Skeletal muscle cell (primary cell): ENCODE results near the gene NEU2.
"Not testable (repeated sequence)": the region's sequence is repeated elsewhere in the genome, so short reads cannot be mapped to it uniquely, and the experiment has no call there.

Source experiments
- DNase-seq: peaks from one replicate; pipeline ENCODE4 v3.0.0-alpha.2; 2010; ENCODE audit warnings: low read depth
- H3K4me3 ChIP-seq: 2 replicates; pipeline ENCODE4 v1.5.1; 2011; ENCODE audit warnings: low read depth, mild to moderate bottlenecking, control low read depth, low read length, moderate library complexity

Gene NEU2

GRCh38 chr2:233007739-233008138 lies 24.7 kb upstream of the NEU2 start:
- no peak overlapping the region for H3K4me3 ChIP-seq
- DNase-seq = no peak

DNA sequence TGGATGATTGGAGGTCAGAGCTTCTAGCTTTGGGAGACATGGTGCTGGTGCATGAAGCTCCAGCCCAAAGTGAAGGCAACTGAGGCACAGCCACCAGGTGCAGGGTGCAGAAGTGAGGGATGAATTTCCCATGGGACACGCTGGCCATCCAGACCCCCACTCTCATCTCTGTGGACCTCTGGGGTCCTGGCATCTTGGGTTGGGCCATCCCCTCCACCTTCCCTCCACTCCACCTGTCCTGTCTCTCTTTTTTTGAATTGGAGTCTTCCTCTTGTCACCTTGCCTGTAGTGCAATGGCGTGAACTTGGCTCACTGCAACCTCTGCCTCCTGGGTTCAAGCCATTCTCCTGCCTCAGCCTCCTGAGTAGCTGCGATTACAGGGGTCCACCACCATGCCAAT lies 22.8 kb upstream of the NEU2 start:
- no peak for DNase-seq
- no peak overlapping the region for H3K4me3 ChIP-seq

DNA sequence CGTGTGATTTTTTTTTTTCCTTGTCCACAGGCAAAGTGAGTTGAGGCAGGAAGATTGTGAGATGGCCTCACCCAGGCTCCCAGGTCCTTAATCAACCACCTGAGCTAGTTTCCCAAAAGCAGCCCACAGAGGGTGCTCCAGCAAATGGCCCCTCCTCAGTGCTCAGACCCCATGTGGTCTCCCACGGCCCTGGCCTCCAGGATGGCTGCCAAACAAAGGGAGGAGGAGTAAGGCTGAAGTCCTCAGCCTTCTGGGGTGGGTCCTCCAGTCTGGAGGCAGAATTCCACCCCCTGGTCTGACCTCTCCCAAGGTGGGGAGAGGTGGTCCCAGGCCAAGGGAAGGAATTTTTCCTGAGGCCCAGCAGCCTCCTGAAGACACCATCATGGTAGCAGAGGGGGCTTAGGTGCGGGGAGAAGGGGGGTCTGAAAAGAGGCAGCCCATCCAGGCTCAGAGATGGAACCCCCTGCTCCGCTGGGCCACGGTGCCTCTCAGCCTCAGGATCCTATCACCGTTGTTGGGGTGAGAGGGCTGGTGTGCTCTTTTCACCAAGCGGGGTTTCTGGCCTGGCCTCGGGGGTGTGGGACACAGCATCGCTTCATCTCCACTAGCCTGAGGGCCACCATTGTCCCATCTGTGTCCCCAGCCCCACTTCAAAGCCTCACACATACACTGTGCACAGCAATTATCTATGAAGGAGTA lies 21.8 kb upstream of the NEU2 start:
- no peak overlapping the region for H3K4me3 ChIP-seq
- no peak for DNase-seq

DNA sequence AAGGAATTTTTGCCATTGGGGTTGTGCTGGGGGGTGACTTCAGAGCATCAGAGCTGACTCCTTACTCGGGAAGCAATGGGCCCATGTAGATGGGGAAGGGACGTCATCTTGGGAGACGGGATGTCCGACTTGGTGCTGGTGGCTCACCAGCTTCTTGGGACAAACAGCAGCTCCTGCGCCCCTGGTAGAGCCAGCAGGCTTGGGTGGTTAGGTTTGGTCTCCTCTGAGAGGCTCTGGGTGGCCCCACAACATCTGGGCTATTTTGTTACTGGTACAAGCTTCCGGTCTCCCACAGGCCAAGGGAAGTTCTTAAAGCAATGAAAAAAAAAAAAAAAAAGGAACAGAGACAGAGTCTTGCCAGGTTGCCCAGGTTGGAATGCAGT lies 21.2 kb upstream of the NEU2 start:
- no peak overlapping the region for H3K4me3 ChIP-seq
- no peak for DNase-seq

DNA sequence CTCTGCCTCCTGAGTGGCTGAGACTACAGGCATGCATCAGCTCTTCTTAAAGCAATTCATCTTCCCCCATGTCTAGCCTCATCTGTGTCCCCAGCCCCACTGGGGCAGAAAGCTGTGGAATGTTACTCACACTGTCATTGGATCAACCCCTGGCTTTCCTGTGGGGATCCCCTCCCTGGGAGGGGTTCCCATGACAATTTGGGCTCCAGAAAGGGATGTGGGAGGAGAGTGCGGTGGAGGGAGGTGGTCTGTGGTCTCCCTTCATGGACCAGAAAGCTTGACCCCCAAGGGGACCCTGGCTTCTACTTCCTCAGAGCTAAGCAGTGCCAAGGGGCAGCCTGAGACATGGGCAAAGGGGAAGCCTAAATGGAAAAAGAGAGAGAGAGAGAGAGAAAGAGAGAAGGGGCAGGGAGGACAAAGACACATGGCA lies 20.8 kb upstream of the NEU2 start:
- DNase-seq = no peak
- no peak overlapping the region for H3K4me3 ChIP-seq

DNA sequence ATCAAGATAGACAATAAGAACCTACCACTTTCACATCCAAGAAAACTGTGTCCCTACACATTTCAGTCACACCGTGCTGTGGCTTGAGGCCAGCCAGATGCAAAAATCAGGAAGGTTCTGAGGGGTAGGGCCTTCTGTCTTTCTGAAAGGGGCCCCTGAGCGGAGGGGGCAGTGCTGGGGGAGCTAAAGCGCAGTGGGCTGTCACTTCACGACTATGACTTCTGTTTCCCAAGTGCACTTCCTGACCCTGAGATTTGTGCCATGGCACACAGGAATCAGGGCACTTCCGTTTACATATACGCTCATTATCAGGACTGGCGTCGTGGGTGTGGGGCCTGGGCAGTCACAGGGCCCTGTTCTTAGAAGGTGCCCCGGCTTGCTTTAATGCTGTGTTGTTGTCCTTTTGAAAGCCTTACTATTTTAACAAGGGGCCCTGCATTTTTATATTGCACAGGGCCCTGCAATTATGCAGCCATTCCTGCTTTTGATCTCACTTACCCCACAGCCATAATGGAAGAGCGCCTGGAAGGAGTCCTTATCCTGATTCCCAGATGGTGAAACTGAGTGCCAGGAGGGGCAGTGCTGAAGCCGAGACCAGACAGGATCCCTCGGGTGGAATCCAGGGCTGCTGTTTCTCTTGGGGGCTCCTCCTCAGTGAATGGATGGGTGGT lies 20.0 kb upstream of the NEU2 start:
- DNase-seq = no peak
- H3K4me3 ChIP-seq = no peak overlapping the region

GRCh38 chr2:233013027-233013461 lies 19.4 kb upstream of the NEU2 start, which contains the start of gene NGEF:
TSS of gene NGEF (minus strand) at chr2:233013256. CDS start at chr2:232974890, 38,366 bp downstream.
- no peak for DNase-seq
- no peak within 1 kb of the TSS for H3K4me3 ChIP-seq

- H3K4me3 ChIP-seq = no peak overlapping the region
- no peak for DNase-seq
Observed at GRCh38 chr2:233013650-233014049, 18.8 kb upstream of the NEU2 start.

DNA sequence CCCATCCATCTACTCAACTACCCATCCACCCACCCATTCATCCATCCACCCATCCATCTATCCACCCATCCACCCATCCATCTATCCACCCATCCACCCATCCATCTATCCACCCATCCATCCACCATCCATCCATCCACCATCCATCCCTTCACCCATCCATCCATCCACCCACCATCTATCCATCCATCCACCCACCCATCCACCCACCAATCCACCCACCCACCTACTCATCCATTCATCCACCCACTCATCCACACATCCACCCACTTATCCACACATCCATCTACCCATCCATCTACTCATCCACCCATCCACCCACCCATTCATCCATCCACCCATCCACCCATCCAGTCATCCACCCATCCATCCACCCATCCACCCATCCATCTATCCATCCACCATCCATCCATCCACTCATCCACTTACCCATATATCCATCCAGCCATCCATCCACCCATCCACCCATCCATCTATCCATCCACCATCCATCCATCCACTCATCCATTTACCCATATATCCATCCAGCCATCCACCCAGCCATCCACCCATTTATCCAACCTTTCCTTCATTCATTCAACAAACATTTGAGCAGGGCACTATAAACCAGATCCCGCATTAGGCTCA lies 17.3 kb upstream of the NEU2 start:
- no peak for DNase-seq

DNA sequence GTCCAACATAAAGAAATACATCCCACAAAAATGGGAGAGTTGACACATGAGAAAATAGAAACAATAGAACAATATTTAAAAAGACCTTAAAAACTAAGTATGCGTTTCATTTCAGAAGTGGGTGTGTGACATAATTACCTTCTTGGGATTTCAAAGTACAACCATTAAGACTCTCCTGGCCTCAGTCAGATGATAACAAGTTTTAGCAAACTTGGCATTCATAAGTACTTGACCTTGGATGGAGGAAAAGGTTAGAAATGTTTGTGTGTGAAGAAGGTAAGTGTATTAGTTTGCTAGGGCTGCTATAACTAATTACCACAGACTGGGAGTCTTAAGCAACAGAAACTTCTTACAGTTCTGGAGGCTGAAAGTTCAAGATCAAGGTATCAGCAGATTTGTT lies 14.5 kb upstream of the NEU2 start:
- DNase-seq = no peak
- no peak overlapping the region for H3K4me3 ChIP-seq

More for the DNA sequence above, 17.3 kb upstream of the NEU2 start:
- no peak overlapping the region for H3K4me3 ChIP-seq

DNA sequence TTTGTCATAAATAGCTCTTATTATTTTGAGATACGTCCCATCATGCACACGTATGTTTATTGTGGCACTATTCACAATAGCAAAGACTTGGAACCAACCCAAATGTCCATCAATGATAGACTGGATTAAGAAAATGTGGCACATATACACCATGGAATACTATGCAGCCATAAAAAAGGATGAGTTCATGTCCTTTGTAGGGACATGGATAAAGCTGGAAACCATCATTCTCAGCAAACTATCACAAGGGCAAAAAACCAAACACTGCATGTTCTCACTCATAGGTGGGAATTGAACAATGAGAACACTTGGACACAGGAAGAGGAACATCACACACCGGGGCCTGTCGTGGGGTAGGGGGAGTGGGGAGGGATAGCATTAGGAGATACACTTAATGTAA lies 12.9 kb upstream of the NEU2 start:
- not testable (repeated sequence) for H3K4me3 ChIP-seq, DNase-seq

GRCh38 chr2:233020454-233020853 lies 12.0 kb upstream of the NEU2 start:
- no peak for DNase-seq
- H3K4me3 ChIP-seq = no peak overlapping the region

GRCh38 chr2:233021771-233022170 lies 10.7 kb upstream of the NEU2 start:
- no peak for DNase-seq
- H3K4me3 ChIP-seq = no peak overlapping the region

DNA sequence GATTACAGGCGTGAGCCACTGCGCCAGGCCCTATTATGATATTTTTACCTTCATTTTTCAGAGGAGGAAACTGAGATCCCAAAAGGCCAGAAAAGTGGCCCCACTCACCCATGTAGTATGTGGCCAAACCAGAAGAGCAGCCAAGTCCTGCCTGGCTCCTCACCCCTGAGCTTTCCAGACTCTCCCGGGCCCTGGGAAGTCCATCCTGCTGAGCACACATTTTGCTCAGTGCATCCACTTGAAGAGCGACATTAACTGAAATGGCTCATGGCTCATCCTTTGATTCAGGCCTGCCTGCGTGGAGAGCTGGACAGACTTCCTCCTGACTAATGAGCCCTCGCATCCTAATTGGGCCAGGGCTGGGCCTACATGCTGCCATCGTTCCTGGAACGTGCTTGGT lies 9.9 kb upstream of the NEU2 start:
- H3K4me3 ChIP-seq = no peak overlapping the region
- no peak for DNase-seq

DNA sequence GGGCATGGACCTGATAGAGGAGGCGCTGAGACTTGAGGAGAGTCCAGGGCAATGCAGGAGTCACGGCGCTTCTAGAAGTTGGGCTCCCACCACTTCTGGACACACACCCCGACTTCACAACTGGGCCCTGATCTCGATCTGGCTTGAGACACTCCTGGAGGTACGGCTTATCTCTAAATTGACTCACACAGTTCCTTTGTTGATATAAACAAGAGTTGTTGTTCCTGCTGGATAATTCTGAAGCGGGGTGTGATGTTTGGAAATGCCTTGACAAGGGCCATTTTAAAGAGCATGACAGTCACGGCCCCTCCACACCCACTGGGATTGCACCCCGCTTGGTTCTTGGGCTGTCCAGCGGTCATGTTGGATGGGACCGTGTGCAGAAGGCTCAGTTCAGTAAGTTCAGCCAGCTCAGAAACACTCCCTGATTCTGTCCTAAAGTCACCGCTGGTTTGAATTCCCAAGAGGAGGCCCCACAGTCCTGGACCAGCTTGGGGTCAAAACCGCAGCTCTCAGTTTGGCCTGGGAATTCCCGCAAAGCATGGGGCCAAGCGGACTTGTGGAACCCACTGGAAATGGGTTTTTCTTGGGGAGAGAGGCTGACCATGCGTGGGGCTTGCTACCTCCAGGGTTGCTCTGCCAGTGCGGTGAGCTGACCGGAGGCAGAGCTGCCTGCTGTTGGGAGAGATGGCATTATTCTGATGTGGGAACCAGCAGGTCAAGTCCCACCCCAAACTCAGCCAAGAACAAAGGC lies 9.3 kb upstream of the NEU2 start:
- H3K4me3 ChIP-seq = no peak overlapping the region
- DNase-seq = no peak

- no peak for DNase-seq
- H3K4me3 ChIP-seq = no peak overlapping the region
Observed at GRCh38 chr2:233023761-233024410, 8.6 kb upstream of the NEU2 start.

DNA sequence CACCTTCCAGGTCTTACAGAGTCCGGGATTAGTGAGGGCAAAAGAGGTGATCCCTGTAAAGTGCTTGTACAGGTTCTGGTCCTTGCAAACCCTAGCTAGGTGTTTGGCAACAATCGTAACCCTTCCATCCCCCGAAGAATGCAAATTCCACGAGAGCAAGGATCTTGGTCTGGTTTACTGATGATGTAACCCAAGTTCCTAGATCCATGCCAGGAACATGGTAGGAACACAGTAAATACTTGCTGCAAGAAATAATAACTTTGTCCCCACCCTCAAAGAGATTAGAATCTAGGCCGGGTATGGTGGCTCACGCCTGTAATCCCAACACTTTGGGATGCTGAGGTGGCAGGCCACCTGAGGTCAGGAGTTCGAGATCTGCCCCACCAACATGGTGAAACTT lies 6.8 kb upstream of the NEU2 start:
- no peak overlapping the region for H3K4me3 ChIP-seq
- no peak for DNase-seq

GRCh38 chr2:233026198-233026813 lies 6.2 kb upstream of the NEU2 start:
- no peak overlapping the region for H3K4me3 ChIP-seq
- no peak for DNase-seq

DNA sequence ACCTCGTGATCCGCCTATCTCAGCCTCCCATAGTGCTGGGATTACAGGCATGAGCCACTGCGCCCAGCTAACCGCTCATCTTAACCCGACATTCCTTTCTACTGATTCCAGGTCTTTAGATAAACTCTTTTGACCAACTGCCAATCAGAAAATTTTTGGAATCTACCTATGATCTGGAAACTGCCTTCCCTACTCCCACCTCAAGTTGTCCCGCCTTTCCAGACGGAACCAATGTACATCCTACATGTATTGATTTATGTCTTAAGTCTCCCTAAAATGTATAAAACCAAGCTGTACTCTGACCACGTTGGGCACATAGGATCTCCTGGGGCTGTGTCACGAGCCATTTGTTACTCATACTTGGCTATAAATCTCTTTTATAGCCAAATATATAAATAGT lies 3.2 kb upstream of the NEU2 start:
- H3K4me3 ChIP-seq = no peak overlapping the region
- DNase-seq = no peak
